ENCODE measurements around the gene MRPL23. TPM values are rescaled to one million over a fixed set of nuclear protein-coding genes. Genes with fewer than 3 reads are reported as not detected.

MRPL23 gene
- total RNA-seq = 54.0 and 75.2 TPM in 2 replicates
- polyA plus RNA-seq = 41.4 and 54.8 TPM in 2 replicates

- Histone ChIP-seq H3K9me2 (replicated peaks; ENCODE audit: insufficient read depth) (no peaks in the 10 kb centered on the region), H3K79me2 (no peaks in the 10 kb centered on the region), H3K4me3 (no peak within 1 kb of the TSS), H3K4me1 (ENCODE audit: insufficient read depth) (peaks cover 5% of the 10 kb centered on the region), H4K20me1 (ENCODE audit: insufficient read depth, poor library complexity, severe bottlenecking) (no peaks in the 10 kb centered on the region), H2AFZ (no peak within 1 kb of the TSS), H3K4me2 (no peak within 1 kb of the TSS), H3K27me3 (no peaks in the 10 kb centered on the region), H3K27ac (no peak within 1 kb of the TSS), H3K36me3 (replicated peaks; ENCODE audit: insufficient read depth, low read depth) (no peaks in the 10 kb centered on the region), H3K9me3 (ENCODE audit: low read depth) (no peaks in the 10 kb centered on the region)
- no CpG with 5 or more reads among the region's 85 CpGs for WGBS (ENCODE audit: low lambda C conversion rate, missing lambda C conversion rate)
- no peak for DNase-seq (ENCODE audit: low spot score)
- TF ChIP-seq EZH2 (IDR thresholded peaks at IDR 0.05; ENCODE audit: borderline replicate concordance) = no peak
- TF ChIP-seq EZH2phosphoT487 (IDR thresholded peaks at IDR 0.05; ENCODE audit: low read depth, severe bottlenecking, unreplicated experiment) = no peak
- no peak for TF ChIP-seq CTCF (IDR thresholded peaks at IDR 0.05; ENCODE audit: poor library complexity)
These were observed at the start of gene MRPL23 for GRCh38 chr11:1946812-1947484. TSS of gene MRPL23 (plus strand) at chr11:1947332. CDS start at chr11:1947363, 31 bp downstream.

- no peaks in the 10 kb centered on the region for H4K20me1 ChIP-seq (ENCODE audit: insufficient read depth, poor library complexity, severe bottlenecking)
- no peak overlapping the region for H3K27ac ChIP-seq
- H3K4me3 ChIP-seq = no peak overlapping the region
- WGBS (ENCODE audit: low lambda C conversion rate, missing lambda C conversion rate) = 62% methylated on average over 4 of the region's 4 CpGs
- no peaks in the 10 kb centered on the region for H3K36me3 ChIP-seq (replicated peaks; ENCODE audit: insufficient read depth, low read depth)
- no peak for DNase-seq (ENCODE audit: low spot score)
- H3K4me2 ChIP-seq = no peak overlapping the region
- H3K9me3 ChIP-seq (ENCODE audit: low read depth) = no peaks in the 10 kb centered on the region
- no peak overlapping the region for H2AFZ ChIP-seq
- TF ChIP-seq EZH2phosphoT487 (IDR thresholded peaks at IDR 0.05; ENCODE audit: low read depth, severe bottlenecking, unreplicated experiment) (no peak), CTCF (IDR thresholded peaks at IDR 0.05; ENCODE audit: poor library complexity) (no peak), EZH2 (IDR thresholded peaks at IDR 0.05; ENCODE audit: borderline replicate concordance) (no peak)
- H3K79me2 ChIP-seq = no peaks in the 10 kb centered on the region
- H3K4me1 ChIP-seq (ENCODE audit: insufficient read depth) = no peaks in the 10 kb centered on the region
- no peaks in the 10 kb centered on the region for H3K9me2 ChIP-seq (replicated peaks; ENCODE audit: insufficient read depth)
- no peaks in the 10 kb centered on the region for H3K27me3 ChIP-seq
These were observed 48.0 kb upstream of the MRPL23 start for GRCh38 chr11:1899090-1899489.

GRCh38 chr11:1899686-1900085, 47.4 kb upstream of the MRPL23 start:
- DNase-seq (ENCODE audit: low spot score) = no peak
- H4K20me1 ChIP-seq (ENCODE audit: insufficient read depth, poor library complexity, severe bottlenecking) = no peaks in the 10 kb centered on the region
- 91% methylated on average over 5 of the region's 5 CpGs for WGBS (ENCODE audit: low lambda C conversion rate, missing lambda C conversion rate)

More at GRCh38 chr11:1899686-1900085, 47.4 kb upstream of the MRPL23 start:
- no peak overlapping the region for H3K4me2 ChIP-seq
- TF ChIP-seq EZH2phosphoT487 (IDR thresholded peaks at IDR 0.05; ENCODE audit: low read depth, severe bottlenecking, unreplicated experiment) = no peak
- no peak for TF ChIP-seq CTCF (IDR thresholded peaks at IDR 0.05; ENCODE audit: poor library complexity)
- TF ChIP-seq EZH2 (IDR thresholded peaks at IDR 0.05; ENCODE audit: borderline replicate concordance) = no peak
- no peak overlapping the region for H3K4me3 ChIP-seq
- no peaks in the 10 kb centered on the region for H3K9me3 ChIP-seq (ENCODE audit: low read depth)
- H3K79me2 ChIP-seq = no peaks in the 10 kb centered on the region
- H2AFZ ChIP-seq = no peak overlapping the region
- H3K9me2 ChIP-seq (replicated peaks; ENCODE audit: insufficient read depth) = no peaks in the 10 kb centered on the region
- H3K27ac ChIP-seq = no peak overlapping the region
- no peaks in the 10 kb centered on the region for H3K36me3 ChIP-seq (replicated peaks; ENCODE audit: insufficient read depth, low read depth)
- H3K4me1 ChIP-seq (ENCODE audit: insufficient read depth) = no peaks in the 10 kb centered on the region
- H3K27me3 ChIP-seq = no peaks in the 10 kb centered on the region

Data from hepatocyte (in vitro differentiated cells).